Activated T-helper 1 cell treated with anti-CD3 and anti-CD28 coated beads, Interleukin-2, amount 50 U/mL, for 16 hours (primary cell): ENCODE data around the gene KDELR3.

ENCODE experiments used
- DNase-seq, 2 donors: peaks; one replicate each; pipeline ENCODE4 v3.0.0-alpha.2; 2020; ENCODE audit warnings: low read depth in 1 of 2, low spot score in 1 of 2

KDELR3 gene

DNA sequence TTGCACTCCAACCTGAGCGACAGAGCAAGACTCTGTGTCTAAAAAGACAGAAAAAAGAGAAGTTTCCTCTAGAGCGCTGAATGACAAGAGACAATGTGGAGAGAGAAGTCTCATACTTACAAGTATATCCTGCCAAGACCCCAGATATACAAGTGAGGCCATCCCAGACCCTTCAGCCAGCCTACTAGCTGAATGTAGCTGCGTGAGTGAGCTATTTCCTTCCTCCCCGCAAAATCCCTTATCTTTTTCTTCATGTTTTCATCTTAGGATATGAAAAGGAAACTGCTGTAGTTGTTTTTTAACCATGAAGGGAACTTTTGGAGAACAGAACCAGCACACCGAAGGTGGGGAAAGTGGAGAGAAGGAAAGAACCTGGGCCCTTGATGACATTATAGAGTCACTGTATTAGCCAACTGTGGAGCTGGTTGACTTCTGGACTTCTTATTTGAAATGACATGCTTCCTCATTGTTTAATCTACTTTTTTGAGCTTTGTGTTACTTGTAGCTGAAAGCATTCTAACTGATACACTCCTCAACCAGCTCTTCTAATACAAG is 42.6 kb downstream of the KDELR3 start:
- no peak for DNase-seq

DNA sequence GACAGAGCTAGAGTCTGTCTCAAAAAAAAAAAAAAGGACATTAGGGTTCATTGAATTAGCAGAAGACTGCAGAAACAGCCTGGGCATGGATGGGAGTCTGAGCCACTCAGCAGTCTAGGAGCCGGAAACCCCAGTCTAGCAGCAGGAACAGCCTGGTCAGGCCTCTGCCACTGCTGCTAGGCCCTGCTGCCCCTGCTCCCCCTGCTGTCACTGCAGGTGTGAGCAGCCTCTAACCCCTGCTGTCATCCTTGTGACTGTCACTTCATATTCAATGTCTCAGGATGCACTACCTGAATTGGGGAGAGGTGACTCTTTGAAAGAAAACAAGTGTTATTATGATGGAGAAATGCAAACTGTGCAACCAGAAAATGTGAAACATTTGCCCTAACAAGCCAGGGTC is 45.2 kb downstream of the KDELR3 start:
- DNase-seq, result peak in 1 of 2 donors; percentile 11

DNA sequence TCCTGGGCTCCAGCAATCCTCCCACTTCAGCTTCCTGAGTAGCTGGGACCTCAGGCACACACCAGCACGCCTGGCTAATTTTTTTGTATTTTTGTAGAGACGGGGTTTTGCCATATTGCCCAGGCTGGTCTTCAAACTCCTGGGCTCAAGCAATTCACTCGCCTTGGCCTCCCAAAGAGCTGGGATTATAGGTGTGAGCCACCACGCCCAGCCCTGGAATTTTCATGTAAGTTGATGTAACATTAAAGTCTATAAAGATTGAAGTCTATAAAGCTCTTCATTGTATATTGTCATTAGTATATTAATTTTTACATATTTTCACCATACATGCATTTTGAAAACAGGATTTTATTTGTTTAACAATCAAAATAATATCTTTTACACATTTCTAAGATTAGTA is 50.7 kb downstream of the KDELR3 start:
- no peak for DNase-seq

DNA sequence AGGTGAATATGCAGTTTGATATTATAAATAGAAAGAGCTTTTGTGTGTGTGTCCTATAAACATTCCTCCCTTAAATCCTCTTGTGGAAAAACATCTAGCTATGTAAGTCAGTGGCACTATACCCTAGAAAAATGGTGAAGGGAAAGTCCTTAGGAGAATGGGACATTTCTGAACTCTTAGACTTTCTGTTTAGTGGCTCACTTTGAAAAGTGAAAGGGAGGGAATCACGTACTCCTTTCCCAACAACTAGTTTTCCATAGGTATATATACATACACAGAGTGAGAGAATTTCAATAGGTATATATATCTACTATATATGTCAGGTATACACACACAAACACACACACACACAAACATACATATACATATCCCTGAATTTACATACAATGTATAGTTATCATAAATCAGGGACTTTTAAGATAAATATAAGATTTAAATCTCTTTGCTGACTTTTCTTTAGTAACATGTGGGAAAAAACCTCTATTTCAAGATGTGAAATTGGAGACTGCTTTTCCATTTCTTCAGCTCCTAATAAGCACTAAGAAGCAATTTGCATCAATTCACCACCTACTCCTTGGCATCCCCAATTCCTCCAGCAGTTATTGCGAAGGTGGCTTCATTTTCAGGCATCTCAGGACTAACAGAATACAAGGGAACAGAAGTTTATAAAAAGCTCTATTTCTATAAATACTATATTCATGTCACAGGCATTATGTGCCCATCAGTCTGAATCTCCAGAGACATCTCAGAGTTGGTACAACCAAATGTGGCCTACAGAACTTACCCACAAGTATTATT is 51.8 kb downstream of the KDELR3 start:
- DNase-seq, result no peak

DNA sequence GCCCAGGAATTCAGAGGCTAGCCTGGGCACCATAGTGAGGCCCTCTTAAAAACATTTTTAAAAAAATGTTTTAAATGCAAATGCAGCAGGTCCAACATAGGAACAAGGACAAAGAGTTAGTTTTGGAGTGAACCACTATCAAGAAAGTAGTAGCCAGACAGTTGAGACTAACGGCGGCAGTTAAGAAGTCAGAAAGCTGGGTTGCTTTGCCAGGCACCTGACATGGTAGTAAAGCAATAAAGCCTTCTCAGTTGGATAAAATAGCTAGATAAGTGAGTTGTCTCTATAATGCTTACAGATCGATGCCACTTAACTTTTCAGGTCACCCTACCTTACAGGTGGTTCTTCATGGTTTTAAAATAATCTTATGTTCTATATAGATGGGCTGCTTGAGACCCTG is 55.1 kb downstream of the KDELR3 start:
- no peak for DNase-seq

DNA sequence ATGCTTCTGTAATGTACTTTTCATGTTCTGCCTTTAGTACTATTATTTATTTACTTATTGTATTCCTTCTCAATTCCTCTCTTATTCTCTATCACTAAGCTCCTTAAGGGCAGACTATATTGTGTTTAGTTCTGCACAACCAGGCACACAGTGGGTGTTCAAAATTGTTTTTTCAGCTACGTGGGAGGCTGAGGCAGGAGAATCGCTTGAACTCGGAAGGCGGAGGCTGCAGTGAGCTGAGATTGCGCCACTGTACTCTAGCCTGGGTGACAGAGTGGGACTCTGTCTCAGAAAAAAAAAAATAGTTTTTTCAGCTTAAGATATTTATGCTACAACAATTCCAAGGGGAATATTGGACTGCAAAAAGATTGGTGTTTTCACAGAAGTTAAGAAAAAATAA is 55.6 kb downstream of the KDELR3 start:
- DNase-seq, result no peak

DNA sequence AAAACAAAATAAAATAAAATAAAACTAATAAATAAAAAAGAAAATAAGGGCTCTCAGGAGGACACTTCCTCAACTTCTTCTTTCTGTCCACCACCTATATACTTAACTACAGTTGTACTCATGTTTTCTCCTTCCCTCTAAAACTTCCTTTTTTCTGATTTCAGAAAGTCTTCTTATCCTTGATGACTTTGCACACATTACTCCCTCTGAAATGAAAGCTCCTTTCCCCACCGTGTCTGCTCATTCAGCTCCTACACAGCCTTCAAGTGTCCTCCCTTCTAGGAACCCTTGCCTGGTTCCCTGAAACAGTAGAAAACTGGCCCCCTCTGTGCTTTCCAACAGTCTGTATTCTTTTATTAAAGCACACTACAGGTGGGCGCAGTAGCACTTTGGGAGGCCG is 56.5 kb downstream of the KDELR3 start:
- DNase-seq, result no peak

DNA sequence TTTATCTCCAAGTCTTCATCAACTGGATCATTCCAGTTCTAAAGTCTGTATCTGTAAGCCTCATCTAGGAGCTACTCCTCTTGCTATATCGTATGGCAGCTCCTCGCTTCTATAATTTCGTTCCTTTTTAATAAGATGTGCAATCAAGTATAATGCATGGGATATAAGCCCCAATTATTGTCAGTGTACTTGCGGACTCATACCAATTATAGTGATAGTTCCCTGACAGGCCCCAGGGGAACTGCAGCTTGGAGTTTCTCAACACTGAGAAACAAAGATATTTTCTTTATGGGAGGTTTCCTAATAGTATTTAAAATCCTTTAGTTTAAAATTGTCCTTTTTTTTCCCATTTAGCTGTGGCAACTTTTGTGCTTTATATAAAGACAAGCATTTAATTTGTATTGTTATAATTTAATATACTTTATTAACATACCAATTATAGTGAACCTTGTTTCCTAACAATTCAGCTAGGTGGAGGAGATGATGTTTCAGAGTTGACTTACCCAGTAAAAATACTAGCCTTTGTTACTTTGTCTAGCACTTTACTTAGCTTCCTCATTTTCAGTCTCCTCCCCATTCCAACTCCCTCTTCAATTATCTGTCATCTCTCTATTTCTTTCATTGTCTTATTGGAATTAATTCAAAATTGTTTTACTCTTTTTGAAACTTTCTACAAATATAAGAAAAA is 63.5 kb downstream of the KDELR3 start:
- DNase-seq, result no peak
